Cardiac muscle cell (in vitro differentiated cells and primary cell): ENCODE measurements around the gene DPY19L1. TPM values are rescaled to one million over a fixed set of nuclear protein-coding genes. Genes with fewer than 3 reads are reported as not detected.

Experiments
- polyA plus RNA-seq: library from polyadenylated mRNA; unstranded; fragments of >200 nt; fragmentation: Nextera tagmentation; extraction: Ambion mirVana; gene quantifications from 2 replicates; pipeline ENCODE4 v1.2.1, GENCODE V29; 2016
- total RNA-seq: library from RNA; depleted of rRNA; stranded (reverse); fragments of >200 nt; gene quantifications from 2 replicates; pipeline ENCODE4 v1.2.3, GENCODE V29; 2016

The DPY19L1 gene
- total and polyA plus RNA-seq, 2 experiments from 2014 or later: 20.8 to 21.4 TPM

Other genes with a start within 250 kb of the DPY19L1 start
- 240 and 482 TPM in 2 replicates for gene TBX20, start 216.6 kb upstream of the DPY19L1 start, total RNA-seq
- 25.0 and 40.1 TPM in 2 replicates for gene TBX20, start 216.6 kb upstream of the DPY19L1 start, polyA plus RNA-seq